K562 (cell line): ENCODE results near the gene ERVW-1. TPM values are rescaled to one million over a fixed set of nuclear protein-coding genes. Genes with fewer than 3 reads are reported as not detected.
A peak's percentile ranks its signal among the peaks of the same experiment; 100 is the strongest.

Experiments
- ARHGAP35 ChIP-seq: fragments of 450-650 bp; IDR thresholded peaks from 2 replicates; pipeline ENCODE4 v1.6.1; 2018; ENCODE audit not compliant: partially characterized antibody
- ATF7 ChIP-seq: fragments of 450-650 bp; IDR thresholded peaks from 2 replicates; pipeline ENCODE4 v1.7.1; 2014; ENCODE audit warnings: mild to moderate bottlenecking, moderate library complexity
- BRCA1 ChIP-seq, 2 experiments: fragments of 450-650 bp in 1 of 2; sonication (generic) in 1 of 2; formaldehyde crosslinking in 1 of 2; IDR thresholded peaks; 2 replicates each; pipeline versions ENCODE4 v1.5.0 to v1.6.1; 2017 to 2020; ENCODE audit warnings: mild to moderate bottlenecking in 1 of 2, missing genetic modification reagents in 1 of 2
- CTCF ChIP-seq, 3 experiments: IDR thresholded peaks in 2 of 3; conservative IDR thresholded peaks in 1 of 3; 2 replicates each; pipeline ENCODE4 v1.5.1; 2011 to 2012; ENCODE audit warnings: low read length in 3 of 3, mild to moderate bottlenecking in 3 of 3, control low read depth in 2 of 3, improper control_type of control experiment in 1 of 3, inconsistent platforms in 1 of 3, low read depth in 1 of 3, mixed read lengths in 1 of 3, moderate library complexity in 1 of 3; ENCODE audit not compliant: insufficient read depth in 2 of 3
- CXXC5 ChIP-seq: fragments of 250-450 bp; sonication (Bioruptor Pico); IDR thresholded peaks from 2 replicates; pipeline ENCODE4 v1.8.0; 2022; ENCODE audit warnings: inconsistent platforms, mild to moderate bottlenecking, moderate library complexity
- EP300 ChIP-seq: IDR thresholded peaks from 2 replicates; pipeline ENCODE4 v1.6.1; 2012; ENCODE audit warnings: low read length, improper control_type of control experiment
- MBD2 ChIP-seq: sonication (generic); IDR thresholded peaks from 2 replicates; pipeline ENCODE4 v1.6.1; 2016; ENCODE audit warnings: low read depth, borderline replicate concordance
- MLX ChIP-seq, 2 experiments: fragments of 450-650 bp in 1 of 2; sonication (generic) in 1 of 2; formaldehyde crosslinking; conservative IDR thresholded peaks; 2 replicates each; pipeline versions ENCODE4 v1.4.0 to v1.8.1; 2020 to 2022; ENCODE audit warnings: mild to moderate bottlenecking in 1 of 2, missing genetic modification reagents in 1 of 2
- MYBL2 ChIP-seq, 2 experiments: fragments of 450-650 bp in 1 of 2; sonication (generic) in 1 of 2; formaldehyde crosslinking in 1 of 2; IDR thresholded peaks; 2 replicates each; pipeline versions ENCODE4 v1.6.1 to v1.8.1; 2017 to 2022; ENCODE audit warnings: borderline replicate concordance in 1 of 2, inconsistent platforms in 1 of 2, low read depth in 1 of 2, mild to moderate bottlenecking in 1 of 2, missing genetic modification reagents in 1 of 2, moderate library complexity in 1 of 2
- SIN3B ChIP-seq: fragments of 450-650 bp; IDR thresholded peaks from 2 replicates; pipeline ENCODE4 v1.6.1; 2017; ENCODE audit warnings: low read depth, mild to moderate bottlenecking, moderate library complexity
- SP1 ChIP-seq: sonication (generic); formaldehyde crosslinking; IDR thresholded peaks from 2 replicates; pipeline ENCODE4 v1.8.1; 2022; ENCODE audit warnings: mild to moderate bottlenecking, missing genetic modification reagents
- TRIM28 ChIP-seq: fragments of 450-650 bp; IDR thresholded peaks from 2 replicates; pipeline ENCODE4 v1.6.1; 2017
- ZFP36 ChIP-seq: fragments of 150-350 bp; IDR thresholded peaks from 2 replicates; pipeline ENCODE4 v1.6.1; 2018; ENCODE audit warnings: low read length, low read depth; ENCODE audit not compliant: partially characterized antibody
- ZNF395 ChIP-seq: fragments of 200-800 bp; sonication (Bioruptor generic); IDR thresholded peaks from 2 replicates; pipeline ENCODE4 v1.6.1; 2017; ENCODE audit warnings: missing genetic modification characterization, missing compliant biosample characterization
- ZNF407 ChIP-seq: fragments of 450-650 bp; IDR thresholded peaks from 2 replicates; pipeline ENCODE4 v1.6.1; 2016; ENCODE audit warnings: low read depth
- ZNF780A ChIP-seq: fragments of 250-450 bp; sonication (Bioruptor Pico); IDR thresholded peaks from 2 replicates; pipeline ENCODE4 v1.5.0; 2021; ENCODE audit warnings: mild to moderate bottlenecking
- polyA plus RNA-seq, 8 experiments: library from polyadenylated mRNA; depleted of rRNA in 4 of 8; stranded (reverse) in 5 of 8; unstranded in 3 of 8; fragments of >200 nt; fragmentation: Nextera tagmentation in 2 of 8; fragmentation: Illumina TruSeq in 1 of 8; extraction: Ambion mirVana in 2 of 8; extraction: Trizol in 1 of 8; gene quantifications; 2 replicates each; pipeline versions ENCODE4 v1.2.1 to v1.2.3, GENCODE V29; 2011 to 2014; ENCODE audit warnings: inconsistent platforms in 1 of 8, missing spikeins in 1 of 8
- total RNA-seq, 7 experiments: library from RNA; depleted of rRNA in 6 of 7; stranded (reverse); fragments of >200 nt in 6 of 7; fragmentation: Illumina TruSeq in 2 of 7; extraction: Trizol in 2 of 7; gene quantifications; 2 replicates each; pipeline versions ENCODE4 v1.2.1 to v1.2.3, GENCODE V29; 2011 to 2021; ENCODE audit warnings: low replicate concordance in 1 of 7

The ERVW-1 gene
- total and polyA plus RNA-seq, 9 of the 15 experiments (the other 6 are each of a cell fraction or from before 2014, with no cell fraction given), result not detected

- TF ChIP-seq ZNF407 (peak; percentile 63; the same call in 1 of the 2 replicates), BRCA1 (IDR thresholded peaks at IDR 0.05) (no peak), BRCA1 (CRISPR knock-in tag; IDR thresholded peaks at IDR 0.05) (no peak), TRIM28 (no peak), MLX (CRISPR knock-in tag; conservative IDR thresholded peaks at IDR 0.05) (no peak), SIN3B (no peak), ZFP36 (no peak), ATF7 (no peak), ARHGAP35 (no peak), ZNF395 (CRISPR knock-in tag) (no peak), MBD2 (no peak), CTCF (IDR thresholded peaks at IDR 0.05 in 2 of 3, conservative IDR thresholded peaks at IDR 0.05 in 1 of 3; ENCODE audit: insufficient read depth in 2 of 3, low read depth in 1 of 3, low read length in 3 of 3) (no peak), EP300 (no peak), CXXC5 (CRISPR knock-in tag) (no peak), SP1 (no peak), ZNF780A (CRISPR knock-in tag) (no peak), MYBL2 (IDR thresholded peaks at IDR 0.05; ENCODE audit: low read depth) (no peak; the same call in 1 of the 2 replicates), MYBL2 (CRISPR knock-in tag; IDR thresholded peaks at IDR 0.05; ENCODE audit: borderline replicate concordance) (no peak)
Observed at GRCh38 chr7:92423710-92424131, 54.0 kb downstream of the ERVW-1 start (continued).
